ENCODE results near the gene FADS2.

Gene FADS2

GRCh38 chr11:61899146-61899841, 71.2 kb downstream of the FADS2 start:
- Histone ChIP-seq H2AFZ (ENCODE audit: low read depth, low read length) (no peak overlapping the region), H3K4me1 (ENCODE audit: insufficient read depth, low read length) (peaks cover under 1% of the 10 kb centered on the region), H3K9me3 (ENCODE audit: low read length) (no peaks in the 10 kb centered on the region), H3K27me3 (ENCODE audit: insufficient read depth, low read length) (peaks cover 7% of the 10 kb centered on the region), H3K4me3 (ENCODE audit: low read length) (no peak overlapping the region), H3K36me3 (ENCODE audit: insufficient read depth, low read length) (no peaks in the 10 kb centered on the region)

DNA sequence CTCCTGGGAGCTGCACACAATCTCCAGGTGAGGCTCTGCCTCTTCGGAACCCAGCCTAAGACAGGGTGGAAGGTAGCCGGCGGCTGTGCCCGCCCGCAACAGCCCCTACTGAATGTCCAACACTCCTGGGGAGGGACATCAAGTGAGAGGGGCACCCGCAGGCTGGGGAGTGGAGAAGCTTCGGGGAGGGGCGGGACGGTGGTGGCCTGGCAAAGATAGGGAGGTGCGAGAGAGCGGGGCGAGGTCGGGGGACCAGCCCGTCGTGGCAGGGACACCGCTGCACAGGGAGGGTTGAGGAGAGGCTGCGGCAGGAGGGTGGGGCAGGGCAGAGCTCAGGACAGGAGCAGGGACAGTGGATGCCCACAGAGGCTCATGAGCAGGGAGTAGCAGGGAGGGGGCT, 72.2 kb downstream of the FADS2 start:
- H2AFZ ChIP-seq (ENCODE audit: low read depth, low read length), result no peak overlapping the region
- H3K27me3 ChIP-seq (ENCODE audit: insufficient read depth, low read length), result peaks cover 7% of the 10 kb centered on the region
- H3K36me3 ChIP-seq (ENCODE audit: insufficient read depth, low read length), result no peaks in the 10 kb centered on the region
- H3K9me3 ChIP-seq (ENCODE audit: low read length), result no peaks in the 10 kb centered on the region
- H3K4me1 ChIP-seq (ENCODE audit: insufficient read depth, low read length), result peaks cover 5% of the 10 kb centered on the region
- no peak overlapping the region for H3K4me3 ChIP-seq (ENCODE audit: low read length)

- Histone ChIP-seq H3K27me3 (ENCODE audit: insufficient read depth, low read length) (no peaks in the 10 kb centered on the region), H3K4me3 (ENCODE audit: low read length) (no peak overlapping the region), H3K4me1 (ENCODE audit: insufficient read depth, low read length) (peaks cover 5% of the 10 kb centered on the region), H3K9me3 (ENCODE audit: low read length) (no peaks in the 10 kb centered on the region), H2AFZ (ENCODE audit: low read depth, low read length) (no peak overlapping the region), H3K36me3 (ENCODE audit: insufficient read depth, low read length) (no peaks in the 10 kb centered on the region)
Measured at GRCh38 chr11:61901397-61901796, 73.3 kb downstream of the FADS2 start.

DNA sequence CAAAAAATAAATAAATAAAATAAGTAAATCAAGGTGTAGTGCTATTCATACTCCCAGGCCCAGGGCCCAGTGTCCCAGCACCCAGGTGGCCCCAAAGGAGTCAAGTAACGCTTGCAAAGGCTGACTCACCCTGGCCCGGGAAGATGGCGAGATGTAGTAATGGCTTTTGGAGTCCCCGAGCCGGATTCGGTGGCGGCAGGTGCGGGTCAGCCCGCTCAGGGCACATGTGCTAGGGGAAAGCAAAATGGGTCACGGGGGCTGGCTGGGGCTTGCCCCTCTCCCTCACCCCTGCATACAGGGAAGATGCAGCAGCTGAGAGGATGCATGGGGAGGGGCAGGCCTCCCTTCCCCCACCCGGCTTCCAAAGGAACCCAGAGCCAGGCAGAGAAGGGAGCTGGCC, 74.2 kb downstream of the FADS2 start:
- Histone ChIP-seq H3K36me3 (ENCODE audit: insufficient read depth, low read length) (no peaks in the 10 kb centered on the region), H3K9me3 (ENCODE audit: low read length) (no peaks in the 10 kb centered on the region), H3K4me1 (ENCODE audit: insufficient read depth, low read length) (peaks cover 5% of the 10 kb centered on the region), H3K27me3 (ENCODE audit: insufficient read depth, low read length) (no peaks in the 10 kb centered on the region), H2AFZ (ENCODE audit: low read depth, low read length) (no peak overlapping the region), H3K4me3 (ENCODE audit: low read length) (no peak overlapping the region)

GRCh38 chr11:61903845-61904244, 75.7 kb downstream of the FADS2 start:
- Histone ChIP-seq H3K27me3 (ENCODE audit: insufficient read depth, low read length) (peaks cover 4% of the 10 kb centered on the region), H3K4me1 (ENCODE audit: insufficient read depth, low read length) (peaks cover 5% of the 10 kb centered on the region), H2AFZ (ENCODE audit: low read depth, low read length) (no peak overlapping the region), H3K4me3 (ENCODE audit: low read length) (no peak overlapping the region), H3K9me3 (ENCODE audit: low read length) (no peaks in the 10 kb centered on the region), H3K36me3 (ENCODE audit: insufficient read depth, low read length) (no peaks in the 10 kb centered on the region)

GRCh38 chr11:61904539-61905048, 76.5 kb downstream of the FADS2 start:
- peaks cover 4% of the 10 kb centered on the region for H3K27me3 ChIP-seq (ENCODE audit: insufficient read depth, low read length)
- no peaks in the 10 kb centered on the region for H3K36me3 ChIP-seq (ENCODE audit: insufficient read depth, low read length)
- peak overlapping the region; percentile 20 for H2AFZ ChIP-seq (ENCODE audit: low read depth, low read length)
- H3K4me1 ChIP-seq (ENCODE audit: insufficient read depth, low read length), result peaks cover 5% of the 10 kb centered on the region
- no peak overlapping the region for H3K4me3 ChIP-seq (ENCODE audit: low read length)
- no peaks in the 10 kb centered on the region for H3K9me3 ChIP-seq (ENCODE audit: low read length)

- no peak overlapping the region for H2AFZ ChIP-seq (ENCODE audit: low read depth, low read length)
- no peaks in the 10 kb centered on the region for H3K36me3 ChIP-seq (ENCODE audit: insufficient read depth, low read length)
- H3K27me3 ChIP-seq (ENCODE audit: insufficient read depth, low read length), result peaks cover 4% of the 10 kb centered on the region
- no peak overlapping the region for H3K4me3 ChIP-seq (ENCODE audit: low read length)
- peaks cover 5% of the 10 kb centered on the region for H3K4me1 ChIP-seq (ENCODE audit: insufficient read depth, low read length)
- no peaks in the 10 kb centered on the region for H3K9me3 ChIP-seq (ENCODE audit: low read length)
Measured at GRCh38 chr11:61905067-61905696, 77.1 kb downstream of the FADS2 start.

- no peaks in the 10 kb centered on the region for H3K36me3 ChIP-seq (ENCODE audit: insufficient read depth, low read length)
- H3K4me1 ChIP-seq (ENCODE audit: insufficient read depth, low read length), result peaks cover 5% of the 10 kb centered on the region
- no peak overlapping the region for H2AFZ ChIP-seq (ENCODE audit: low read depth, low read length)
- no peak overlapping the region for H3K4me3 ChIP-seq (ENCODE audit: low read length)
- H3K27me3 ChIP-seq (ENCODE audit: insufficient read depth, low read length), result peaks cover 4% of the 10 kb centered on the region
- H3K9me3 ChIP-seq (ENCODE audit: low read length), result no peaks in the 10 kb centered on the region
Measured at GRCh38 chr11:61905801-61906521, 77.9 kb downstream of the FADS2 start.

DNA sequence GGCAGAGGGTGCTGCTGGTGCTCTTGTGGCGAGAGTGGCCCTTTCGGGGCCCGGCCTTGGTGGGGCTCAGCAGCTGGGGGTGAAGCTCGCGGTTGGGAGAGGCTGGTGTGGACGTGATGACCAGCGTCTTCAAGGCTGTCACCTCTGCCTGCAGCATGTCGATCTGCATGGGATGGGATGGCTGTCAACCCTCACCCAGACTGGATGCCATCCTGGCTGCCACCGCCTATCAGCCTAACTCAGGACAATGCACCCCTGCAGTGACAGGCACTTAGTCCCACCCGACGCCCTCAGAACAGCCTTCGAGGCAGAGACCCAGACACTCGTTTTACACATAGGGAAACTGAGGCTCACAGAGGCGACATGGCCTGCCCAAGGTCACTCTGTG, 78.4 kb downstream of the FADS2 start:
- Histone ChIP-seq H3K4me3 (ENCODE audit: low read length) (no peak overlapping the region), H3K27me3 (ENCODE audit: insufficient read depth, low read length) (peaks cover 4% of the 10 kb centered on the region), H3K4me1 (ENCODE audit: insufficient read depth, low read length) (peaks cover 5% of the 10 kb centered on the region), H3K9me3 (ENCODE audit: low read length) (no peaks in the 10 kb centered on the region), H3K36me3 (ENCODE audit: insufficient read depth, low read length) (no peaks in the 10 kb centered on the region), H2AFZ (ENCODE audit: low read depth, low read length) (no peak overlapping the region)

DNA sequence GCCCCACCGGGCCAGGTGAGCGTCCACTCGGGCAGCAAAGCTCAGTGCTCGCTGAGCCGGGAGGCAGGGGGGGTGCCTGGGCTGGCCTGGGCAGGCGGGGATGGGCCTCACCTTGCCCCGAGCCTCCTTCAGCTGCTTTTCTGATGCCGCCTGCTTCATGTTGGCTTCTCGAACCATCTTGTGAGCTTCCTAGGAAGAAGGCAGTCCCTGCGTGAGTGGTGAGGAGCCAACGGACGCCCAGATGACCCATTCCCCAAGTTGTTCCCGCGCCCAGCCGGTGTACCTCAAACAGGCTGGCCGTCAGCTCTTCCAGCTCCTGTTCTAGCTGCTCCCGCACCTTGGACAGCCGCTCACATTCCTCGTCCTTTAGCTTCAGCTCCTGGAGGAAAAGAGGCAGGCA, 79.2 kb downstream of the FADS2 start:
- Histone ChIP-seq H3K9me3 (ENCODE audit: low read length) (no peaks in the 10 kb centered on the region), H3K4me1 (ENCODE audit: insufficient read depth, low read length) (peaks cover 5% of the 10 kb centered on the region), H3K4me3 (ENCODE audit: low read length) (no peak overlapping the region), H2AFZ (ENCODE audit: low read depth, low read length) (no peak overlapping the region), H3K27me3 (ENCODE audit: insufficient read depth, low read length) (peaks cover 4% of the 10 kb centered on the region), H3K36me3 (ENCODE audit: insufficient read depth, low read length) (no peaks in the 10 kb centered on the region)

DNA sequence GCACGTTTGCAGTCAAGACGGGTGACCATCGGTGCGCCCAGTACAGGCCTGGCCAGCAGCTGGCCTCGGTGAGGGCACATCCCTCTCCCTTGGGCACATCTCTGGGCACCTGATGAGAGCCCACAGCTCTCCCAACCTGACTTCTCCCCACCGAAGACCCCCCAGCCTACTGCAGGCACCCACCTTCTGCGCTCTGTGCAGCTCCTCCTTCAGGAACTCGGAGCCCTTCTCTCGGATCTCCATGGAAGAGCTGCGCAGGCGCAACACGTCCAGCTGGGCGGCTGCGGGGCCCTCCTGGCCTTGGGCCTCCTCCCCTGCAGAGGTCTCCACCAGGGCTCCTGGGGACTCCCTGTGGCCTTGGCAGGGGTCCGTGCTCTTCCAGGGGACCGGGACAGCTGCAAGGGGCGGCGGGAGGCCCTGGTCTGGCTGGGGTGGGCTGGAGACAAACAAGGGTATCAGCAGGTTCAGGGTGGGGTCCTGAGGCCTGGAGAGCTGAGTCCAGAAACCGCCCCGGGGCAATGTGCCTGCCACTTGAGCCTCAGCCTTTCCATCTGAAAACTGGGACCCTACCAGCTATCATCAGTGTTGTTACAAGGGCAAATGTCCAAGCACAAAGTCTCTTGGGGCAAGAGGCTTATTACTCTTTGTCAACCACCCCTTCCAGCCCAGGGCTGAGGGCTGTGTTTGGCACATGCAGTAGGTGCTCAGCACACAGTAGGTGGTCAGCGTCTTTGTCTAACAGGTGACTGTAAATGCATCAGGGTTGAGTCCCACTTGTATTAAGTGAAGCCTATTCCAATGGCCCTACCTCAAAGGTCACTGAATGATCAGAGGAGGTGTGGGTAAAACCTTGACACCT, 80.0 kb downstream of the FADS2 start:
- Histone ChIP-seq H3K36me3 (ENCODE audit: insufficient read depth, low read length) (no peaks in the 10 kb centered on the region), H3K9me3 (ENCODE audit: low read length) (no peaks in the 10 kb centered on the region), H3K4me3 (ENCODE audit: low read length) (no peak overlapping the region), H3K27me3 (ENCODE audit: insufficient read depth, low read length) (peaks cover 4% of the 10 kb centered on the region), H2AFZ (ENCODE audit: low read depth, low read length) (no peak overlapping the region), H3K4me1 (ENCODE audit: insufficient read depth, low read length) (peaks cover 5% of the 10 kb centered on the region)

DNA sequence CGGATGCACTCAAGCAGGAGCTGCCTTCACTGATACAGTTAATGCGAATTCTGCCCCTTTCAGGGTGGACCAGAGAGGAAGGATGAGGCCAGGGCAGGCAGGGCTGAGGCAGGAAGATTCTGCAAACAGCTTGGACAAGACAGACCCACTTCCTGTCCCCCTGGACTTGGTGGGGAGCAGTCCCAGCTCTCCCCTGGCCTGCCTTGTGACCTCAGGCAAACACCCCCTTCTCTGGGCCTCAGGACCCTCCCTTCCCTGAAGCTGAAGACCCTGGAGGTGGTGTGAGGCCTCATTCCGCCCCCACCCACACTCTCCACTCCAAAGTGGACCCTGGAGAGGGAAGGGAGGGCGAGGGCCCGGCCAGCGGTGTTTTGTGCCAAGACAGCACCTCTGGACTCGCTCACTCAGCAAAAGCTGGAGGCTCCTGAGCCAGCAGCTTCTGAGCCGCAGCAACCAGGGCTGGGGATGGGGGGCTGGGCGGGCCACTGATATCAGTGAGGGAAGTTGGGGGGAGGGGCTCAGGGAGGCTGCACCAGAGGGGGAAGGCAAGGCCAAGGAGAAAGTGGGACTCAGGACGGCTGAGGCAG, 80.7 kb downstream of the FADS2 start:
- Histone ChIP-seq H3K4me3 (ENCODE audit: low read length) (no peak overlapping the region), H3K9me3 (ENCODE audit: low read length) (no peaks in the 10 kb centered on the region), H3K36me3 (ENCODE audit: insufficient read depth, low read length) (no peaks in the 10 kb centered on the region), H2AFZ (ENCODE audit: low read depth, low read length) (no peak overlapping the region), H3K4me1 (ENCODE audit: insufficient read depth, low read length) (peaks cover 5% of the 10 kb centered on the region), H3K27me3 (ENCODE audit: insufficient read depth, low read length) (peaks cover 5% of the 10 kb centered on the region)

Data from neuron (in vitro differentiated cells).